ENCODE measurements around the gene PFKFB2.

The PFKFB2 gene

DNA sequence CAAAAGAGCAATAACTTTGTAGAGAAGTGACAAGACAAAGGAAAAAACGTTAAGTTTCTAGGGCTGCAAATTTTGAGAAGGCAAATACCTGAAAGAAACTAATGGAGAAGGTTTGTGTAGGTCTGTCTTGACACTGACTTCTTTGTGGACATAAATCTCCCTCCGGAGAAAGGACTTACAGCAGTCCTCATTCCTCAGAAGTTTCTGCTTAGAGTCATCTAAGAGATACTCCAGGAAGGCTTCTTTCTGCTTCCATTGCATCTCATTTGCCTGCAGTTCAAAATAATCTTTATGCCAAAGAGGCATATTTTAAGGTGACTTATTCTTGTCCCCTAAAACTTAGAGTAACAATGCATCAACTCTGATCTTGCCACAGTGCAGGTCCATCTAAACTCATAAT, 31.2 kb downstream of the PFKFB2 start:
- no peaks in the 10 kb centered on the region for H3K4me1 ChIP-seq (ENCODE audit: control insufficient read depth, insufficient read depth, low read length)
- H3K4me3 ChIP-seq (ENCODE audit: low read depth, low read length) = no peak overlapping the region
- ChIA-PET POLR2A (interaction anchor here (1.1 kb wide), 1 partner anchor 237 kb away, joined by 3 read pairs; the partner anchor contains the start of gene CD55), CTCF (interaction anchor here (0.6 to 3.5 kb wide), 19 partner anchors 9 to 589 kb away, joined by 3 to 42 read pairs (median 4); partner anchors contain the start of gene PFKFB2)
- H3K36me3 ChIP-seq (ENCODE audit: control insufficient read depth in 2 of 2, insufficient read depth in 1 of 2, low read length in 2 of 2) = no peaks in the 10 kb centered on the region
- no peaks in the 10 kb centered on the region for H3K9me3 ChIP-seq (ENCODE audit: control insufficient read depth, insufficient read depth, low read depth, low read length)
- TF ChIP-seq ZBTB8A (tag by site-specific recombination; IDR thresholded peaks at IDR 0.05) (no peak), ZNF548 (tag by site-specific recombination; IDR thresholded peaks at IDR 0.05) (no peak), ZNF610 (tag by site-specific recombination; IDR thresholded peaks at IDR 0.05; ENCODE audit: borderline replicate concordance) (no peak)
- H3K27ac ChIP-seq (ENCODE audit: extremely low read depth, low read depth, low read length) = no peak overlapping the region

DNA sequence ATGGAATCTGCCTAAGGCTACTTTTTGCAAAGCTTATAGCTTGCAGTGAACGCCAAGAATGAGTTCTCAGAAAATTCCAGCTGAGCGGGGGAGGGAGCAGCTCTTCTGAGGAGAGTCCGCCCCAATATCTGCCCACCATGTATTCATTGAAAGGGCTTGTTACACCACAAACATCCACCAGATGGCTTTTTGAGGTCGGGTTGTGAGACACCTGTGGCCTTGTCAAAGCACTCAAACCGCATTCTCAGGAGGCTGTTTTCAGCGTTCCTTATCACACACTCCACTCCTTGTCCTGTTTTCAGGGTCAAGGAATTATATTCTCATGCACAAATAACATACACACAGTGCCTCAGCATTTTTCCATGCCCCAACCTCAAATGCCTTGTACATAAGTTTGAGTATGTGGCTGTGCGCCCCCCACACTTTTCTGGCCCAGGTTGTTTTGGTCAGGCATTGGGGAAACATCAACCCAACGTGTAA, 31.7 kb downstream of the PFKFB2 start:
- H3K36me3 ChIP-seq (ENCODE audit: control insufficient read depth in 2 of 2, insufficient read depth in 1 of 2, low read length in 2 of 2) = no peaks in the 10 kb centered on the region
- no peaks in the 10 kb centered on the region for H3K9me3 ChIP-seq (ENCODE audit: control insufficient read depth, insufficient read depth, low read depth, low read length)
- H3K4me3 ChIP-seq (ENCODE audit: low read depth, low read length) = no peak overlapping the region
- H3K4me1 ChIP-seq (ENCODE audit: control insufficient read depth, insufficient read depth, low read length) = no peaks in the 10 kb centered on the region
- H3K27ac ChIP-seq (ENCODE audit: extremely low read depth, low read depth, low read length) = no peak overlapping the region
- ChIA-PET CTCF (interaction anchor here (0.6 to 3.5 kb wide), 19 partner anchors 9 to 438 kb away, joined by 3 to 42 read pairs (median 4); partner anchors contain the start of gene PFKFB2), POLR2A (interaction anchor here (1.1 kb wide), 1 partner anchor 237 kb away, joined by 3 read pairs; the partner anchor contains the start of gene CD55)
- TF ChIP-seq ZNF366 (tag by site-specific recombination; conservative IDR thresholded peaks at IDR 0.05) (no peak), ZNF530 (tag by site-specific recombination; IDR thresholded peaks at IDR 0.05; ENCODE audit: low read depth) (no peak), ZNF146 (tag by site-specific recombination; IDR thresholded peaks at IDR 0.05) (no peak), ZNF791 (tag by site-specific recombination; IDR thresholded peaks at IDR 0.05) (no peak), SCRT1 (tag by site-specific recombination; IDR thresholded peaks at IDR 0.05; ENCODE audit: borderline replicate concordance) (peak; percentile 95), SCRT2 (tag by site-specific recombination; IDR thresholded peaks at IDR 0.05) (peak; percentile 99), ZNF561 (tag by site-specific recombination; IDR thresholded peaks at IDR 0.05; ENCODE audit: borderline replicate concordance) (no peak), HOXC10 (CRISPR knock-in tag; IDR thresholded peaks at IDR 0.05) (no peak), KLF7 (tag by site-specific recombination; IDR thresholded peaks at IDR 0.05; ENCODE audit: borderline replicate concordance) (no peak), ZNF292 (tag by site-specific recombination; IDR thresholded peaks at IDR 0.05; ENCODE audit: borderline replicate concordance, low read depth) (no peak), GLIS2 (tag by site-specific recombination; IDR thresholded peaks at IDR 0.05) (no peak)
- TF ChIP-seq, protein P1, sequence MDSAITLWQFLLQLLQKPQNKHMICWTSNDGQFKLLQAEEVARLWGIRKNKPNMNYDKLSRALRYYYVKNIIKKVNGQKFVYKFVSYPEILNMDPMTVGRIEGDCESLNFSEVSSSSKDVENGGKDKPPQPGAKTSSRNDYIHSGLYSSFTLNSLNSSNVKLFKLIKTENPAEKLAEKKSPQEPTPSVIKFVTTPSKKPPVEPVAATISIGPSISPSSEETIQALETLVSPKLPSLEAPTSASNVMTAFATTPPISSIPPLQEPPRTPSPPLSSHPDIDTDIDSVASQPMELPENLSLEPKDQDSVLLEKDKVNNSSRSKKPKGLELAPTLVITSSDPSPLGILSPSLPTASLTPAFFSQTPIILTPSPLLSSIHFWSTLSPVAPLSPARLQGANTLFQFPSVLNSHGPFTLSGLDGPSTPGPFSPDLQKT (IDR thresholded peaks at IDR 0.05; ENCODE audit: borderline replicate concordance, low read depth, low read length) = no peak
- TF ChIP-seq, protein P2, sequence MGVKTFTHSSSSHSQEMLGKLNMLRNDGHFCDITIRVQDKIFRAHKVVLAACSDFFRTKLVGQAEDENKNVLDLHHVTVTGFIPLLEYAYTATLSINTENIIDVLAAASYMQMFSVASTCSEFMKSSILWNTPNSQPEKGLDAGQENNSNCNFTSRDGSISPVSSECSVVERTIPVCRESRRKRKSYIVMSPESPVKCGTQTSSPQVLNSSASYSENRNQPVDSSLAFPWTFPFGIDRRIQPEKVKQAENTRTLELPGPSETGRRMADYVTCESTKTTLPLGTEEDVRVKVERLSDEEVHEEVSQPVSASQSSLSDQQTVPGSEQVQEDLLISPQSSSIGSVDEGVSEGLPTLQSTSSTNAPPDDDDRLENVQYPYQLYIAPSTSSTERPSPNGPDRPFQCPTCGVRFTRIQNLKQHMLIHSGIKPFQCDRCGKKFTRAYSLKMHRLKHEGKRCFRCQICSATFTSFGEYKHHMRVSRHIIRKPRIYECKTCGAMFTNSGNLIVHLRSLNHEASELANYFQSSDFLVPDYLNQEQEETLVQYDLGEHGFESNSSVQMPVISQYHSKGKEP (tag by site-specific recombination; IDR thresholded peaks at IDR 0.05) = no peak
- TF ChIP-seq, protein P3, sequence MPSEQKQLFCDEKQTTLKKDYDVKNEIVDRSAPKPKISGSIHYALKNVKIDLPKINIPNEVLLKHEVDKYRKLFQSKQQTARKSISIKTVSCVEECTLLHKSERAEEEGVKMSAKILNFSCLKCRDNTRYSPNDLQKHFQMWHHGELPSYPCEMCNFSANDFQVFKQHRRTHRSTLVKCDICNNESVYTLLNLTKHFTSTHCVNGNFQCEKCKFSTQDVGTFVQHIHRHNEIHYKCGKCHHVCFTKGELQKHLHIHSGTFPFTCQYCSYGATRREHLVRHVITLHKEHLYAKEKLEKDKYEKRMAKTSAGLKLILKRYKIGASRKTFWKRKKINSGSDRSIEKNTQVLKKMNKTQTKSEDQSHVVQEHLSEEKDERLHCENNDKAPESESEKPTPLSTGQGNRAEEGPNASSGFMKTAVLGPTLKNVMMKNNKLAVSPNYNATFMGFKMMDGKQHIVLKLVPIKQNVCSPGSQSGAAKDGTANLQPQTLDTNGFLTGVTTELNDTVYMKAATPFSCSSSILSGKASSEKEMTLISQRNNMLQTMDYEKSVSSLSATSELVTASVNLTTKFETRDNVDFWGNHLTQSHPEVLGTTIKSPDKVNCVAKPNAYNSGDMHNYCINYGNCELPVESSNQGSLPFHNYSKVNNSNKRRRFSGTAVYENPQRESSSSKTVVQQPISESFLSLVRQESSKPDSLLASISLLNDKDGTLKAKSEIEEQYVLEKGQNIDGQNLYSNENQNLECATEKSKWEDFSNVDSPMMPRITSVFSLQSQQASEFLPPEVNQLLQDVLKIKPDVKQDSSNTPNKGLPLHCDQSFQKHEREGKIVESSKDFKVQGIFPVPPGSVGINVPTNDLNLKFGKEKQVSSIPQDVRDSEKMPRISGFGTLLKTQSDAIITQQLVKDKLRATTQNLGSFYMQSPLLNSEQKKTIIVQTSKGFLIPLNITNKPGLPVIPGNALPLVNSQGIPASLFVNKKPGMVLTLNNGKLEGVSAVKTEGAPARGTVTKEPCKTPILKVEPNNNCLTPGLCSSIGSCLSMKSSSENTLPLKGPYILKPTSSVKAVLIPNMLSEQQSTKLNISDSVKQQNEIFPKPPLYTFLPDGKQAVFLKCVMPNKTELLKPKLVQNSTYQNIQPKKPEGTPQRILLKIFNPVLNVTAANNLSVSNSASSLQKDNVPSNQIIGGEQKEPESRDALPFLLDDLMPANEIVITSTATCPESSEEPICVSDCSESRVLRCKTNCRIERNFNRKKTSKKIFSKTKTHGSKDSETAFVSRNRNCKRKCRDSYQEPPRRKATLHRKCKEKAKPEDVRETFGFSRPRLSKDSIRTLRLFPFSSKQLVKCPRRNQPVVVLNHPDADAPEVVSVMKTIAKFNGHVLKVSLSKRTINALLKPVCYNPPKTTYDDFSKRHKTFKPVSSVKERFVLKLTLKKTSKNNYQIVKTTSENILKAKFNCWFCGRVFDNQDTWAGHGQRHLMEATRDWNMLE (tag by site-specific recombination; conservative IDR thresholded peaks at IDR 0.05; ENCODE audit: low read depth) = no peak
- TF ChIP-seq, protein P4, sequence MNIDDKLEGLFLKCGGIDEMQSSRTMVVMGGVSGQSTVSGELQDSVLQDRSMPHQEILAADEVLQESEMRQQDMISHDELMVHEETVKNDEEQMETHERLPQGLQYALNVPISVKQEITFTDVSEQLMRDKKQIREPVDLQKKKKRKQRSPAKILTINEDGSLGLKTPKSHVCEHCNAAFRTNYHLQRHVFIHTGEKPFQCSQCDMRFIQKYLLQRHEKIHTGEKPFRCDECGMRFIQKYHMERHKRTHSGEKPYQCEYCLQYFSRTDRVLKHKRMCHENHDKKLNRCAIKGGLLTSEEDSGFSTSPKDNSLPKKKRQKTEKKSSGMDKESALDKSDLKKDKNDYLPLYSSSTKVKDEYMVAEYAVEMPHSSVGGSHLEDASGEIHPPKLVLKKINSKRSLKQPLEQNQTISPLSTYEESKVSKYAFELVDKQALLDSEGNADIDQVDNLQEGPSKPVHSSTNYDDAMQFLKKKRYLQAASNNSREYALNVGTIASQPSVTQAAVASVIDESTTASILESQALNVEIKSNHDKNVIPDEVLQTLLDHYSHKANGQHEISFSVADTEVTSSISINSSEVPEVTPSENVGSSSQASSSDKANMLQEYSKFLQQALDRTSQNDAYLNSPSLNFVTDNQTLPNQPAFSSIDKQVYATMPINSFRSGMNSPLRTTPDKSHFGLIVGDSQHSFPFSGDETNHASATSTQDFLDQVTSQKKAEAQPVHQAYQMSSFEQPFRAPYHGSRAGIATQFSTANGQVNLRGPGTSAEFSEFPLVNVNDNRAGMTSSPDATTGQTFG (tag by site-specific recombination; IDR thresholded peaks at IDR 0.05; ENCODE audit: borderline replicate concordance) = no peak
- TF ChIP-seq, protein P5, sequence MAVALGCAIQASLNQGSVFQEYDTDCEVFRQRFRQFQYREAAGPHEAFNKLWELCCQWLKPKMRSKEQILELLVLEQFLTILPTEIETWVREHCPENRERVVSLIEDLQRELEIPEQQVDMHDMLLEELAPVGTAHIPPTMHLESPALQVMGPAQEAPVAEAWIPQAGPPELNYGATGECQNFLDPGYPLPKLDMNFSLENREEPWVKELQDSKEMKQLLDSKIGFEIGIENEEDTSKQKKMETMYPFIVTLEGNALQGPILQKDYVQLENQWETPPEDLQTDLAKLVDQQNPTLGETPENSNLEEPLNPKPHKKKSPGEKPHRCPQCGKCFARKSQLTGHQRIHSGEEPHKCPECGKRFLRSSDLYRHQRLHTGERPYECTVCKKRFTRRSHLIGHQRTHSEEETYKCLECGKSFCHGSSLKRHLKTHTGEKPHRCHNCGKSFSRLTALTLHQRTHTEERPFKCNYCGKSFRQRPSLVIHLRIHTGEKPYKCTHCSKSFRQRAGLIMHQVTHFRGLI (tag by site-specific recombination; IDR thresholded peaks at IDR 0.05) = no peak

Data from HEK293 (cell line).